GM10248 (cell line): ENCODE measurements around the gene HAND1.

Experiments
- CTCF ChIA-PET: fragments of 300-600 bp; sonication (Branson Sonifier 250); formaldehyde crosslinking; extraction: SDS; loops from one replicate; lab custom pipeline; 2021; ENCODE audit warnings: antibody characterized with exemption; lab: Yijun Ruan, JAX
- POLR2A ChIA-PET: fragments of 350-650 bp; sonication (Branson Sonifier 250); formaldehyde crosslinking; extraction: SDS; loops from one replicate; lab custom pipeline; 2020; ENCODE audit warnings: antibody characterized with exemption; lab: Yijun Ruan, JAX
- DNase-seq: peaks from one replicate; pipeline ENCODE4 v3.0.0; 2012; ENCODE audit errors: extremely low spot score
- CTCF ChIP-seq: IDR thresholded peaks from 2 replicates; pipeline ENCODE4 v1.5.1; 2012; ENCODE audit warnings: mild to moderate bottlenecking, low read depth; ENCODE audit errors: extremely low read depth, missing control alignments, control extremely low read depth

HAND1 gene

GRCh38 chr5:154501566-154501965, 23.5 kb upstream of the HAND1 start:
- no peak for DNase-seq
- no peak for TF ChIP-seq CTCF
- CTCF ChIA-PET, result interaction anchor here (0.8 to 10.3 kb wide), 6 partner anchors 11 to 74 kb away, joined by 3 to 92 read pairs (median 14); no protein-coding TSS in a partner anchor
- POLR2A ChIA-PET, result no interaction called here

GRCh38 chr5:154498994-154499393, 21.0 kb upstream of the HAND1 start:
- no peak for DNase-seq
- CTCF ChIA-PET, result interaction anchor here (1.1 to 10.3 kb wide), 3 partner anchors 8 to 21 kb away, joined by 4 to 92 read pairs (median 4); no protein-coding TSS in a partner anchor
- no peak for TF ChIP-seq CTCF
- POLR2A ChIA-PET, result no interaction called here

- TF ChIP-seq CTCF, result no peak
- DNase-seq, result no peak
- CTCF ChIA-PET, result interaction anchor here (1.3 to 10.3 kb wide), 3 partner anchors 12 to 22 kb away, joined by 4 to 92 read pairs (median 19); no protein-coding TSS in a partner anchor
- POLR2A ChIA-PET, result interaction anchor here (0.6 kb wide), 1 partner anchor 449 kb away, joined by 3 read pairs; no protein-coding TSS in a partner anchor
These were observed 20.6 kb upstream of the HAND1 start for GRCh38 chr5:154498591-154498990.

- DNase-seq, result no peak
- ChIA-PET CTCF (interaction anchor here (0.8 to 2.4 kb wide), 7 partner anchors 9 to 89 kb away, joined by 3 to 6 read pairs (median 4); no protein-coding TSS in a partner anchor), POLR2A (no interaction called here)
- TF ChIP-seq CTCF, result no peak
These were observed 16.0 kb upstream of the HAND1 start for GRCh38 chr5:154494036-154494435.

- ChIA-PET CTCF (interaction anchor here (1.1 to 2.4 kb wide), 4 partner anchors 9 to 89 kb away, joined by 3 to 6 read pairs (median 4); no protein-coding TSS in a partner anchor), POLR2A (no interaction called here)
- no peak for DNase-seq
- TF ChIP-seq CTCF, result no peak
These were observed 15.2 kb upstream of the HAND1 start for GRCh38 chr5:154493274-154493673.

- ChIA-PET CTCF (interaction anchor here (1.1 to 1.7 kb wide), 3 partner anchors 24 to 29 kb away, joined by 3 to 6 read pairs (median 3); no protein-coding TSS in a partner anchor), POLR2A (no interaction called here)
- no peak for TF ChIP-seq CTCF
- DNase-seq, result no peak
These were observed 13.9 kb upstream of the HAND1 start for GRCh38 chr5:154491941-154492340.

GRCh38 chr5:154487541-154487940, 9.5 kb upstream of the HAND1 start:
- POLR2A ChIA-PET, result no interaction called here
- peak; percentile 84 for DNase-seq
- CTCF ChIA-PET, result interaction anchor here (1.0 to 2.4 kb wide), 7 partner anchors 11 to 66 kb away, joined by 3 to 10 read pairs (median 3); no protein-coding TSS in a partner anchor
- no peak for TF ChIP-seq CTCF
